HepG2 (cell line): ENCODE measurements around the gene HSP90AB1. TPM values are rescaled to one million over a fixed set of nuclear protein-coding genes. Genes with fewer than 3 reads are reported as not detected.

Source experiments
- ATF3 ChIP-seq: sonication (generic); formaldehyde crosslinking; IDR thresholded peaks from 2 replicates; pipeline ENCODE4 v1.4.0; 2020; ENCODE audit warnings: missing genetic modification reagents
- BATF2 ChIP-seq: sonication (generic); formaldehyde crosslinking; IDR thresholded peaks from 2 replicates; pipeline ENCODE4 v1.8.0; 2022; ENCODE audit warnings: mild to moderate bottlenecking, missing genetic modification reagents, moderate library complexity
- BCL3 ChIP-seq: sonication (generic); formaldehyde crosslinking; IDR thresholded peaks from 2 replicates; pipeline ENCODE4 v1.5.1; 2020; ENCODE audit warnings: mild to moderate bottlenecking, missing genetic modification reagents, moderate library complexity
- FOXA3 ChIP-seq: IDR thresholded peaks from 2 replicates; pipeline ENCODE4 v1.6.1; 2016; ENCODE audit warnings: missing genetic modification reagents, missing compliant biosample characterization
- HNRNPL ChIP-seq: fragments of 200-400 bp; formaldehyde crosslinking; IDR thresholded peaks from 2 replicates; pipeline ENCODE4 v1.6.1; 2017; ENCODE audit warnings: mild to moderate bottlenecking, low read depth, low read length
- KLF15 ChIP-seq: sonication (generic); formaldehyde crosslinking; IDR thresholded peaks from 2 replicates; pipeline ENCODE4 v1.8.1; 2023; ENCODE audit warnings: borderline replicate concordance, mild to moderate bottlenecking, inconsistent platforms, missing genetic modification reagents, mixed read lengths
- KLF9 ChIP-seq: IDR thresholded peaks from 2 replicates; pipeline ENCODE4 v1.6.1; 2016; ENCODE audit warnings: low read depth
- MAFF ChIP-seq: IDR thresholded peaks from 2 replicates; pipeline ENCODE4 v1.6.1; 2011; ENCODE audit warnings: low read depth, low read length, improper control_type of control experiment
- MIER3 ChIP-seq: IDR thresholded peaks from 2 replicates; pipeline ENCODE4 v1.6.1; 2016; ENCODE audit warnings: missing compliant biosample characterization, borderline replicate concordance
- POLR2AphosphoS2 ChIP-seq: IDR thresholded peaks from 2 replicates; pipeline ENCODE4 v1.6.1; 2011; ENCODE audit warnings: low read depth, low read length, improper control_type of control experiment
- PRPF4 ChIP-seq: fragments of 200-400 bp; formaldehyde crosslinking; IDR thresholded peaks from 2 replicates; pipeline ENCODE4 v1.6.1; 2016; ENCODE audit warnings: low read length, low read depth; ENCODE audit not compliant: poor library complexity, severe bottlenecking
- SMC3 ChIP-seq: IDR thresholded peaks from 2 replicates; pipeline ENCODE4 v1.6.1; 2011; ENCODE audit warnings: low read length, improper control_type of control experiment
- TBP ChIP-seq: sonication (generic); formaldehyde crosslinking; IDR thresholded peaks from 2 replicates; pipeline ENCODE4 v1.5.0; 2020; ENCODE audit warnings: missing genetic modification reagents
- TCF12 ChIP-seq, 2 experiments: fragments of 450-650 bp in 1 of 2; sonication (generic) in 1 of 2; formaldehyde crosslinking in 1 of 2; IDR thresholded peaks; 2 replicates each; pipeline versions ENCODE4 v1.6.1 to v1.8.0; 2017 to 2022; ENCODE audit warnings: antibody characterized with exemption in 1 of 2, mild to moderate bottlenecking in 1 of 2, missing genetic modification reagents in 1 of 2, moderate library complexity in 1 of 2
- TFAP4 ChIP-seq: sonication (generic); IDR thresholded peaks from 2 replicates; pipeline ENCODE4 v1.6.1; 2016; ENCODE audit warnings: low read depth, borderline replicate concordance
- U2AF1 ChIP-seq: fragments of 200-400 bp; formaldehyde crosslinking; optimal IDR thresholded peaks from 2 replicates; pipeline ENCODE3; 2017; ENCODE audit warnings: mild to moderate bottlenecking, low read depth, low read length
- ZFP90 ChIP-seq: sonication (generic); formaldehyde crosslinking; IDR thresholded peaks from 2 replicates; pipeline ENCODE4 v1.8.0; 2022; ENCODE audit warnings: missing genetic modification reagents, mild to moderate bottlenecking, inconsistent platforms, borderline replicate concordance
- ZMYM4 ChIP-seq: sonication (generic); formaldehyde crosslinking; IDR thresholded peaks from 2 replicates; pipeline ENCODE4 v1.8.1; 2023; ENCODE audit warnings: mild to moderate bottlenecking, missing genetic modification reagents
- ZNF362 ChIP-seq: sonication (generic); formaldehyde crosslinking; IDR thresholded peaks from 2 replicates; pipeline ENCODE4 v1.4.0; 2020; ENCODE audit warnings: missing genetic modification reagents, mild to moderate bottlenecking, borderline replicate concordance
- ZNF383 ChIP-seq: sonication (generic); formaldehyde crosslinking; IDR thresholded peaks from 2 replicates; pipeline ENCODE4 v1.4.0; 2020; ENCODE audit warnings: missing genetic modification reagents, mild to moderate bottlenecking, borderline replicate concordance
- ZNF691 ChIP-seq: sonication (generic); formaldehyde crosslinking; IDR thresholded peaks from 2 replicates; pipeline ENCODE4 v1.4.0; 2020; ENCODE audit warnings: missing genetic modification reagents, low read depth, mild to moderate bottlenecking, borderline replicate concordance
- ZNF749 ChIP-seq: sonication (generic); formaldehyde crosslinking; IDR thresholded peaks from 2 replicates; pipeline ENCODE4 v1.8.0; 2022; ENCODE audit warnings: mild to moderate bottlenecking, missing genetic modification reagents, moderate library complexity, borderline replicate concordance
- ZNF878 ChIP-seq: sonication (generic); formaldehyde crosslinking; IDR thresholded peaks from 2 replicates; pipeline ENCODE4 v1.8.1; 2023; ENCODE audit warnings: mild to moderate bottlenecking, missing genetic modification reagents, moderate library complexity
- ZSCAN12 ChIP-seq: sonication (generic); formaldehyde crosslinking; IDR thresholded peaks from 2 replicates; pipeline ENCODE4 v1.9.0; 2021; ENCODE audit warnings: mild to moderate bottlenecking, missing genetic modification reagents
- polyA plus RNA-seq, 8 experiments: library from polyadenylated mRNA; depleted of rRNA in 3 of 8; stranded (reverse) in 7 of 8; unstranded in 1 of 8; fragments of >200 nt; fragmentation: Illumina TruSeq in 4 of 8; extraction: Trizol in 4 of 8; gene quantifications; 2 replicates each; pipeline versions ENCODE4 v1.2.1 to v1.2.3, GENCODE V29; 2011 to 2016; ENCODE audit warnings: low read depth in 4 of 8, missing spikeins in 1 of 8, mixed read lengths in 1 of 8; ENCODE audit not compliant: insufficient read depth in 1 of 8
- total RNA-seq, 5 experiments: library from RNA; depleted of rRNA; stranded (reverse); fragments of >200 nt; fragmentation: Illumina TruSeq; extraction: Trizol; gene quantifications; 2 replicates each; pipeline ENCODE4 v1.2.3, GENCODE V29; 2016; ENCODE audit warnings: low read depth in 1 of 5

Gene HSP90AB1
- total and polyA plus RNA-seq, 2 of the 13 experiments (the other 11 are each of a cell fraction or from before 2014, with no cell fraction given): 1,325 to 1,472 TPM

- no peak for TF ChIP-seq BCL3 (CRISPR knock-in tag)
- no peak for TF ChIP-seq HNRNPL
- peak; percentile 85; the same call in 1 of the 2 replicates for TF ChIP-seq KLF9 (CRISPR knock-in tag)
- TF ChIP-seq POLR2AphosphoS2: peak; percentile 99
- TF ChIP-seq PRPF4: no peak
- TF ChIP-seq SMC3: no peak
- peak; percentile 69 for TF ChIP-seq MIER3
- TF ChIP-seq MAFF: no peak; the same call in 1 of the 2 replicates
- TF ChIP-seq U2AF1: peak; percentile 54
- TF ChIP-seq TFAP4: peak; percentile 50
- 0 out of 2 replicates have a peak, but pooled peaks have one; percentile 25 for TF ChIP-seq KLF15 (CRISPR knock-in tag)
- peak; percentile 91 for TF ChIP-seq ZSCAN12 (CRISPR knock-in tag)
- peak; percentile 86 for TF ChIP-seq FOXA3 (CRISPR knock-in tag)
- TF ChIP-seq ZNF878: peak; percentile 29; the same call in 1 of the 2 replicates
- peak; percentile 97 for TF ChIP-seq ZMYM4
- no peak for TF ChIP-seq TCF12 (IDR thresholded peaks at IDR 0.05)
- no peak for TF ChIP-seq TCF12 (CRISPR knock-in tag; IDR thresholded peaks at IDR 0.05)
- no peak for TF ChIP-seq BATF2 (CRISPR knock-in tag)
- peak; percentile 89 for TF ChIP-seq ZFP90 (CRISPR knock-in tag)
- TF ChIP-seq ATF3 (CRISPR knock-in tag): peak; percentile 59
- TF ChIP-seq ZNF383 (CRISPR knock-in tag): 0 out of 2 replicates have a peak, but pooled peaks have one; percentile 22
- TF ChIP-seq ZNF691 (CRISPR knock-in tag): peak; percentile 67; the same call in 1 of the 2 replicates
- TF ChIP-seq ZNF362: peak; percentile 71; the same call in 1 of the 2 replicates
- peak; percentile 62 for TF ChIP-seq ZNF749 (CRISPR knock-in tag)
- TF ChIP-seq TBP: no peak
Measured at GRCh38 chr6:44246663-44247337, at the start of gene HSP90AB1 (continued).
